SK-N-SH treated with all-trans-retinoic acid at 6 μM for 48 hours (cell line): ENCODE results near the gene FRAS1.

Source experiments
- CSDC2 ChIP-seq: fragments of 250-450 bp; sonication (Bioruptor Pico); IDR thresholded peaks from 2 replicates; pipeline ENCODE4 v1.5.0; 2020; ENCODE audit warnings: mild to moderate bottlenecking, moderate library complexity
- ESRRG ChIP-seq: fragments of 250-450 bp; sonication (Bioruptor Pico); IDR thresholded peaks from 2 replicates; pipeline ENCODE4 v1.6.1; 2021; ENCODE audit warnings: mild to moderate bottlenecking
- RARB ChIP-seq: fragments of 250-450 bp; sonication (Bioruptor Pico); IDR thresholded peaks from 2 replicates; pipeline ENCODE4 v1.8.0; 2021; ENCODE audit warnings: mild to moderate bottlenecking, moderate library complexity
- SNAI2 ChIP-seq: fragments of 250-450 bp; sonication (Bioruptor Pico); IDR thresholded peaks from 2 replicates; pipeline ENCODE4 v1.5.0; 2020; ENCODE audit warnings: mild to moderate bottlenecking, moderate library complexity
- ZC3H10 ChIP-seq: fragments of 250-450 bp; sonication (Bioruptor Pico); IDR thresholded peaks from 2 replicates; pipeline ENCODE4 v1.5.1; 2021; ENCODE audit warnings: mild to moderate bottlenecking, moderate library complexity
- ZFP30 ChIP-seq: fragments of 450-650 bp; formaldehyde crosslinking; IDR thresholded peaks from 2 replicates; pipeline ENCODE4 v1.5.0; 2022; ENCODE audit warnings: mild to moderate bottlenecking, moderate library complexity
- ZNF70 ChIP-seq: fragments of 450-650 bp; formaldehyde crosslinking; IDR thresholded peaks from 2 replicates; pipeline ENCODE4 v1.5.0; 2020; ENCODE audit warnings: mild to moderate bottlenecking, moderate library complexity
- TF ChIP-seq, protein P1 (sequence below): fragments of 250-450 bp; sonication (Bioruptor Pico); IDR thresholded peaks from 2 replicates; pipeline ENCODE4 v1.5.1; 2020; ENCODE audit warnings: low read depth, mild to moderate bottlenecking, moderate library complexity
- TF ChIP-seq, protein P2 (sequence below): fragments of 250-450 bp; sonication (Bioruptor Pico); IDR thresholded peaks from 2 replicates; pipeline ENCODE4 v1.8.0; 2020; ENCODE audit warnings: mild to moderate bottlenecking, moderate library complexity, borderline replicate concordance

DNA sequence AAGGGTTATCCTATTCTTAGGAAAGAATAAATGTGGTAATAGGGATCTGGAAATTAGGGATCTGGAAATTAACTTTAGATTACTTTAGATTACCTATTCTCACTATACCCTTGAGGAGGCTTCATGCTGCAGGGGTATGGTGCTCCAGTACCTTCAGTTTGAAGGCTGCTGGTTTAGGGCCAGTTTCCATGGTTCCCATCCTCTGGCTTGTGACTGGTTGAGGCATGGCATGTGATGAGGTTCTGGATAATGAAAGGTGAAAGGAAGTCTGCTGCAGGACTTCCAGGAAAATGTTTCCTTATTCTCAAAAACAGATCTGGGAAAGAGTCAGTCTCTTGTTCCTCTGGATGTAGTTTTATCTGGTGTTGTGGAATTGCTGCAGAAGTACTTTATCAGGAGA is 25.9 kb downstream of the FRAS1 start:
- TF ChIP-seq RARB (no peak), CSDC2 (CRISPR knock-in tag) (no peak), ZFP30 (CRISPR knock-in tag) (no peak), ZNF70 (no peak), ESRRG (CRISPR knock-in tag) (no peak), ZC3H10 (CRISPR knock-in tag) (no peak), SNAI2 (no peak)
- TF ChIP-seq, protein P1, sequence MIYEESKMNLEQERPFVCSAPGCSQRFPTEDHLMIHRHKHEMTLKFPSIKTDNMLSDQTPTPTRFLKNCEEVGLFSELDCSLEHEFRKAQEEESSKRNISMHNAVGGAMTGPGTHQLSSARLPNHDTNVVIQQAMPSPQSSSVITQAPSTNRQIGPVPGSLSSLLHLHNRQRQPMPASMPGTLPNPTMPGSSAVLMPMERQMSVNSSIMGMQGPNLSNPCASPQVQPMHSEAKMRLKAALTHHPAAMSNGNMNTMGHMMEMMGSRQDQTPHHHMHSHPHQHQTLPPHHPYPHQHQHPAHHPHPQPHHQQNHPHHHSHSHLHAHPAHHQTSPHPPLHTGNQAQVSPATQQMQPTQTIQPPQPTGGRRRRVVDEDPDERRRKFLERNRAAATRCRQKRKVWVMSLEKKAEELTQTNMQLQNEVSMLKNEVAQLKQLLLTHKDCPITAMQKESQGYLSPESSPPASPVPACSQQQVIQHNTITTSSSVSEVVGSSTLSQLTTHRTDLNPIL (CRISPR knock-in tag), result no peak
- TF ChIP-seq, protein P2, sequence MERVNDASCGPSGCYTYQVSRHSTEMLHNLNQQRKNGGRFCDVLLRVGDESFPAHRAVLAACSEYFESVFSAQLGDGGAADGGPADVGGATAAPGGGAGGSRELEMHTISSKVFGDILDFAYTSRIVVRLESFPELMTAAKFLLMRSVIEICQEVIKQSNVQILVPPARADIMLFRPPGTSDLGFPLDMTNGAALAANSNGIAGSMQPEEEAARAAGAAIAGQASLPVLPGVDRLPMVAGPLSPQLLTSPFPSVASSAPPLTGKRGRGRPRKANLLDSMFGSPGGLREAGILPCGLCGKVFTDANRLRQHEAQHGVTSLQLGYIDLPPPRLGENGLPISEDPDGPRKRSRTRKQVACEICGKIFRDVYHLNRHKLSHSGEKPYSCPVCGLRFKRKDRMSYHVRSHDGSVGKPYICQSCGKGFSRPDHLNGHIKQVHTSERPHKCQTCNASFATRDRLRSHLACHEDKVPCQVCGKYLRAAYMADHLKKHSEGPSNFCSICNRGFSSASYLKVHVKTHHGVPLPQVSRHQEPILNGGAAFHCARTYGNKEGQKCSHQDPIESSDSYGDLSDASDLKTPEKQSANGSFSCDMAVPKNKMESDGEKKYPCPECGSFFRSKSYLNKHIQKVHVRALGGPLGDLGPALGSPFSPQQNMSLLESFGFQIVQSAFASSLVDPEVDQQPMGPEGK (CRISPR knock-in tag), result no peak
